ENCODE data around the gene EZH1. TPM values are rescaled to one million over a fixed set of nuclear protein-coding genes. Genes with fewer than 3 reads are reported as not detected.
A peak's percentile ranks its signal among the peaks of the same experiment; 100 is the strongest.

Gene EZH1
- total and polyA plus RNA-seq, 2 of the 4 experiments (the other 2 are of a cell fraction) = 17.6 to 27.3 TPM

DNA sequence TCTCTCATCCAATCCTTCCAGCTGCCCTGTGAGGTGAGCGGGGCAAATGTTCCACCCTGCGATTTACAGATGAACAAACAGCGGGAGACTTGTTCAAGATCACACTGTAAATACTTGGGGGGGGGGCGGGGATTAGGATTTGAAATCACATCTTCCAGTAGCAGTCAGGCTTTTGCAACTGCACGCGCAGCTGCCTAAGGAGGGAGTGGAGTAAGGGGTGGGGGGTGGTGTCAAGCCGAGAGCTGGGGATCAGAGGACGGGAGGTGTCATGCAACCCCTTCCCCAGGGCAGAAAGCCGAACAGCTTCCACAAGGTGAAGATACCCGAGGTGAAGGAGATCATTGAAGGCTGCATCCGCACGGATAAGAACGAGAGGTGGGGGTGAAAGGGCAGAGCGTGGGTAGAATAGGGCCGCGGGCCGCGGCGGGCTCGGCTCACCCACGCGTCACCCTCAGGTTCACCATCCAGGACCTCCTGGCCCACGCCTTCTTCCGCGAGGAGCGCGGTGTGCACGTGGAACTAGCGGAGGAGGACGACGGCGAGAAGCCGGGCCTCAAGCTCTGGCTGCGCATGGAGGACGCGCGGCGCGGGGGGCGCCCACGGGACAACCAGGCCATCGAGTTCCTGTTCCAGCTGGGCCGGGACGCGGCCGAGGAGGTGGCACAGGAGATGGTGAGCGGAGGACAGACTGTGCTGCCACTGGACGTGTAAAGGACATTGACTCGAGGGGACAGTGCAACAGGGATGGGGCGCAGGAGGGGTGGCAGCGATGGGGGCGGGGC, 40.2 kb upstream of the EZH1 start:
- H3K9me3 ChIP-seq (ENCODE audit: control insufficient read depth, insufficient read depth, low read length) = no peaks in the 10 kb centered on the region
- H2AFZ ChIP-seq (replicated peaks; ENCODE audit: low read length, poor library complexity) = peak overlapping the region; percentile 28
- no peak overlapping the region for H2BK15ac ChIP-seq (ENCODE audit: low read depth, low read length)
- peaks cover 0 to 44% of the 10 kb centered on the region in 2 experiments for H3K79me1 ChIP-seq (ENCODE audit: low read depth in 1 of 2, low read length in 2 of 2)
- H3K23ac ChIP-seq (ENCODE audit: low read depth, low read length) = no peak overlapping the region
- H4K20me1 ChIP-seq (ENCODE audit: insufficient read depth, low read length) = no peaks in the 10 kb centered on the region
- peak overlapping the region; percentile 35; the same call in 1 of the 2 replicates for H3K4ac ChIP-seq (ENCODE audit: low read depth, low read length)
- in situ Hi-C loops (cut with MboI; ENCODE audit: low sequenced_read_pairs) (no loop called here), intact Hi-C loops (cut with micrococcal nuclease) (no loop called here), dilution Hi-C loops (cut with HindIII; ENCODE audit: low sequenced_read_pairs, unreplicated experiment) (no loop called here)
- no peak overlapping the region for H3K4me2 ChIP-seq (ENCODE audit: low read depth, low read length)
- POLR2A ChIA-PET (ENCODE audit: unreplicated experiment) = no interaction called here
- DNase-seq (no peak), ATAC-seq (ENCODE audit: low read depth) (no peak)
- no peak overlapping the region for H2BK120ac ChIP-seq (ENCODE audit: low read depth, low read length)
- no peaks in the 10 kb centered on the region for H3K27me3 ChIP-seq (ENCODE audit: control insufficient read depth, insufficient read depth, low read length)
- no peak overlapping the region for H3K18ac ChIP-seq (ENCODE audit: low read depth, low read length)
- no peak overlapping the region for H3K14ac ChIP-seq (replicated peaks; ENCODE audit: low read depth, low read length)
- peak overlapping the region; percentile 45 for H2AK9ac ChIP-seq (replicated peaks; ENCODE audit: low read depth, low read length, poor library complexity)
- peak overlapping the region in 1 of 2 experiments; percentile 25; a peak in 1 of 4 replicates for H4K8ac ChIP-seq (ENCODE audit: low read depth in 2 of 2, low read length in 2 of 2)
- H2AK5ac ChIP-seq (ENCODE audit: low read depth, low read length) = peak overlapping the region; percentile 98; the same call in 1 of the 2 replicates
- no peak overlapping the region for H3K9ac ChIP-seq (ENCODE audit: low read depth, low read length)
- no peak overlapping the region for H4K5ac ChIP-seq (ENCODE audit: low read depth, low read length)
- H3K9me1 ChIP-seq (ENCODE audit: insufficient read depth, low read length) = peaks cover 27% of the 10 kb centered on the region
- 38% methylated on average over 28 of the region's 52 CpGs; no CpG with 5 or more reads in 1 of the 2 experiments for WGBS, 2 experiments (ENCODE audit: extremely low coverage in 2 of 2, insufficient read length in 1 of 2)
- BruUV-seq (replicated peaks) = no TSS peak
- CTCF ChIA-PET = no interaction called here
- H4K91ac ChIP-seq (ENCODE audit: insufficient read depth, low read depth, low read length) = no peak overlapping the region; the same call in 1 of the 2 replicates
- TF ChIP-seq RAD21 (IDR thresholded peaks at IDR 0.05; ENCODE audit: low read length) (no peak), CEBPB (IDR thresholded peaks at IDR 0.05; ENCODE audit: low read depth, low read length) (no peak), MAFK (IDR thresholded peaks at IDR 0.05; ENCODE audit: low read depth, low read length) (no peak), NFE2L2 (IDR thresholded peaks at IDR 0.05; ENCODE audit: low read depth, low read length) (no peak), RFX5 (IDR thresholded peaks at IDR 0.05; ENCODE audit: low read depth, low read length) (no peak), FOS (IDR thresholded peaks at IDR 0.05; ENCODE audit: low read depth, low read length) (no peak), MAZ (IDR thresholded peaks at IDR 0.05; ENCODE audit: borderline replicate concordance, low read depth, low read length) (no peak), MXI1 (IDR thresholded peaks at IDR 0.05; ENCODE audit: borderline replicate concordance, low read depth, low read length) (no peak), CHD1 (IDR thresholded peaks at IDR 0.05; ENCODE audit: low read depth, low read length) (no peak), SMC3 (IDR thresholded peaks at IDR 0.05; ENCODE audit: low read depth, low read length) (no peak), POLR2A (IDR thresholded peaks at IDR 0.05; ENCODE audit: low read depth, low read length) (no peak), BHLHE40 (IDR thresholded peaks at IDR 0.05; ENCODE audit: low read depth, low read length) (no peak)
- TF ChIP-seq, protein P1, sequence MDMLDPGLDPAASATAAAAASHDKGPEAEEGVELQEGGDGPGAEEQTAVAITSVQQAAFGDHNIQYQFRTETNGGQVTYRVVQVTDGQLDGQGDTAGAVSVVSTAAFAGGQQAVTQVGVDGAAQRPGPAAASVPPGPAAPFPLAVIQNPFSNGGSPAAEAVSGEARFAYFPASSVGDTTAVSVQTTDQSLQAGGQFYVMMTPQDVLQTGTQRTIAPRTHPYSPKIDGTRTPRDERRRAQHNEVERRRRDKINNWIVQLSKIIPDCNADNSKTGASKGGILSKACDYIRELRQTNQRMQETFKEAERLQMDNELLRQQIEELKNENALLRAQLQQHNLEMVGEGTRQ (IDR thresholded peaks at IDR 0.05; ENCODE audit: low read depth, low read length) = no peak
- TF ChIP-seq, protein P2, sequence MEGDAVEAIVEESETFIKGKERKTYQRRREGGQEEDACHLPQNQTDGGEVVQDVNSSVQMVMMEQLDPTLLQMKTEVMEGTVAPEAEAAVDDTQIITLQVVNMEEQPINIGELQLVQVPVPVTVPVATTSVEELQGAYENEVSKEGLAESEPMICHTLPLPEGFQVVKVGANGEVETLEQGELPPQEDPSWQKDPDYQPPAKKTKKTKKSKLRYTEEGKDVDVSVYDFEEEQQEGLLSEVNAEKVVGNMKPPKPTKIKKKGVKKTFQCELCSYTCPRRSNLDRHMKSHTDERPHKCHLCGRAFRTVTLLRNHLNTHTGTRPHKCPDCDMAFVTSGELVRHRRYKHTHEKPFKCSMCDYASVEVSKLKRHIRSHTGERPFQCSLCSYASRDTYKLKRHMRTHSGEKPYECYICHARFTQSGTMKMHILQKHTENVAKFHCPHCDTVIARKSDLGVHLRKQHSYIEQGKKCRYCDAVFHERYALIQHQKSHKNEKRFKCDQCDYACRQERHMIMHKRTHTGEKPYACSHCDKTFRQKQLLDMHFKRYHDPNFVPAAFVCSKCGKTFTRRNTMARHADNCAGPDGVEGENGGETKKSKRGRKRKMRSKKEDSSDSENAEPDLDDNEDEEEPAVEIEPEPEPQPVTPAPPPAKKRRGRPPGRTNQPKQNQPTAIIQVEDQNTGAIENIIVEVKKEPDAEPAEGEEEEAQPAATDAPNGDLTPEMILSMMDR (conservative IDR thresholded peaks at IDR 0.05; ENCODE audit: low read depth, low read length) = no peak
- TF ChIP-seq, protein P3, sequence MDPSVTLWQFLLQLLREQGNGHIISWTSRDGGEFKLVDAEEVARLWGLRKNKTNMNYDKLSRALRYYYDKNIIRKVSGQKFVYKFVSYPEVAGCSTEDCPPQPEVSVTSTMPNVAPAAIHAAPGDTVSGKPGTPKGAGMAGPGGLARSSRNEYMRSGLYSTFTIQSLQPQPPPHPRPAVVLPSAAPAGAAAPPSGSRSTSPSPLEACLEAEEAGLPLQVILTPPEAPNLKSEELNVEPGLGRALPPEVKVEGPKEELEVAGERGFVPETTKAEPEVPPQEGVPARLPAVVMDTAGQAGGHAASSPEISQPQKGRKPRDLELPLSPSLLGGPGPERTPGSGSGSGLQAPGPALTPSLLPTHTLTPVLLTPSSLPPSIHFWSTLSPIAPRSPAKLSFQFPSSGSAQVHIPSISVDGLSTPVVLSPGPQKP (IDR thresholded peaks at IDR 0.05; ENCODE audit: borderline replicate concordance, low read depth, low read length) = no peak
- no peak overlapping the region for H3K27ac ChIP-seq (ENCODE audit: insufficient read depth, low read length)
- H2BK5ac ChIP-seq (ENCODE audit: low read depth, low read length, poor library complexity, severe bottlenecking) = no peak overlapping the region
- no peak overlapping the region for H3K56ac ChIP-seq (ENCODE audit: extremely low read depth, insufficient read depth, low read length)
- H3K4me3 ChIP-seq (ENCODE audit: insufficient read depth, low read depth, low read length) = no peak overlapping the region
- H2BK20ac ChIP-seq (ENCODE audit: low read depth, low read length) = peak overlapping the region; percentile 92; the same call in 1 of the 2 replicates
- peaks cover 5% of the 10 kb centered on the region for H3K36me3 ChIP-seq (ENCODE audit: control insufficient read depth, insufficient read depth, low read length)
- H3K4me1 ChIP-seq (ENCODE audit: control insufficient read depth, insufficient read depth, low read length) = peaks cover 26% of the 10 kb centered on the region

All from IMR-90 (cell line).